ENCODE measurements around the gene ARRDC3. TPM values are rescaled to one million over a fixed set of nuclear protein-coding genes. Genes with fewer than 3 reads are reported as not detected.

ARRDC3 gene
- total RNA-seq, 1 experiment from 2014 or later: 32.0 TPM

- TF ChIP-seq CTCF (conservative IDR thresholded peaks at IDR 0.05) (no peak), EZH2 (IDR thresholded peaks at IDR 0.05; ENCODE audit: low read depth) (no peak)
- POLR2A ChIA-PET (ENCODE audit: unreplicated experiment): interaction anchor here (0.6 kb wide), 2 partner anchors 26 to 29 kb away, joined by 4 read pairs; no protein-coding TSS in a partner anchor
- H3K36me3 ChIP-seq (ENCODE audit: low read depth): peaks cover 43% of the 10 kb centered on the region
Observed at GRCh38 chr5:91367908-91368648, 15.0 kb downstream of the ARRDC3 start.

GRCh38 chr5:91367344-91367743 is 15.8 kb downstream of the ARRDC3 start:
- Histone ChIP-seq H3K4me2 (no peak overlapping the region), H3K9me3 (ENCODE audit: insufficient read depth, low read depth) (no peaks in the 10 kb centered on the region), H3K4me3 (no peak overlapping the region), H3F3A (ENCODE audit: insufficient read depth, low read depth) (peaks cover 54% of the 10 kb centered on the region), H3K27me3 (ENCODE audit: insufficient read depth, low read depth) (no peaks in the 10 kb centered on the region), H3K79me2 (ENCODE audit: low read depth) (peaks cover 12% of the 10 kb centered on the region), H2AFZ (no peak overlapping the region), H3K9me2 (ENCODE audit: insufficient read depth) (no peaks in the 10 kb centered on the region), H3K4me1 (replicated peaks; ENCODE audit: insufficient read depth) (no peaks in the 10 kb centered on the region), H4K20me1 (ENCODE audit: insufficient read depth) (0 out of 2 replicates have a peak, but pooled peaks cover 5% of the 10 kb centered on the region), H3K27ac (no peak overlapping the region), H3K36me3 (ENCODE audit: low read depth) (peaks cover 35% of the 10 kb centered on the region)
- no peak for DNase-seq
- no peak for TF ChIP-seq CTCF (conservative IDR thresholded peaks at IDR 0.05)
- TF ChIP-seq EZH2 (IDR thresholded peaks at IDR 0.05; ENCODE audit: low read depth): no peak
- no TSS peak for BruUV-seq (replicated peaks)
- ChIA-PET CTCF (no interaction called here), POLR2A (ENCODE audit: unreplicated experiment) (interaction anchor here (0.6 kb wide), 1 partner anchor 20 kb away, joined by 4 read pairs; no protein-coding TSS in a partner anchor)
- intact Hi-C loops (cut with micrococcal nuclease; ENCODE audit: unreplicated experiment): no loop called here

More at GRCh38 chr5:91367908-91368648, 15.0 kb downstream of the ARRDC3 start:
- no TSS peak for BruUV-seq (replicated peaks)
- H3K9me3 ChIP-seq (ENCODE audit: insufficient read depth, low read depth): no peaks in the 10 kb centered on the region
- CTCF ChIA-PET: no interaction called here
- no peak overlapping the region for H3K4me3 ChIP-seq
- peaks cover 16% of the 10 kb centered on the region for H3K79me2 ChIP-seq (ENCODE audit: low read depth)
- 0 out of 2 replicates have a peak, but pooled peaks cover 5% of the 10 kb centered on the region for H4K20me1 ChIP-seq (ENCODE audit: insufficient read depth)
- intact Hi-C loops (cut with micrococcal nuclease; ENCODE audit: unreplicated experiment): no loop called here
- H3K27me3 ChIP-seq (ENCODE audit: insufficient read depth, low read depth): no peaks in the 10 kb centered on the region
- H3F3A ChIP-seq (ENCODE audit: insufficient read depth, low read depth): peaks cover 61% of the 10 kb centered on the region
- H3K4me2 ChIP-seq: no peak overlapping the region
- no peak overlapping the region for H2AFZ ChIP-seq
- H3K9me2 ChIP-seq (ENCODE audit: insufficient read depth): no peaks in the 10 kb centered on the region
- H3K27ac ChIP-seq: no peak overlapping the region
- no peak for DNase-seq
- H3K4me1 ChIP-seq (replicated peaks; ENCODE audit: insufficient read depth): no peaks in the 10 kb centered on the region

- Histone ChIP-seq H3F3A (ENCODE audit: insufficient read depth, low read depth) (peaks cover 46% of the 10 kb centered on the region), H3K36me3 (ENCODE audit: low read depth) (peaks cover 28% of the 10 kb centered on the region), H3K4me3 (no peak overlapping the region), H3K9me3 (ENCODE audit: insufficient read depth, low read depth) (no peaks in the 10 kb centered on the region), H3K27me3 (ENCODE audit: insufficient read depth, low read depth) (no peaks in the 10 kb centered on the region), H3K9me2 (ENCODE audit: insufficient read depth) (no peaks in the 10 kb centered on the region), H4K20me1 (ENCODE audit: insufficient read depth) (0 out of 2 replicates have a peak, but pooled peaks cover 5% of the 10 kb centered on the region), H3K27ac (no peak overlapping the region), H3K4me2 (no peak overlapping the region), H2AFZ (no peak overlapping the region), H3K4me1 (replicated peaks; ENCODE audit: insufficient read depth) (no peaks in the 10 kb centered on the region), H3K79me2 (ENCODE audit: low read depth) (peaks cover 8% of the 10 kb centered on the region)
- ChIA-PET POLR2A (ENCODE audit: unreplicated experiment) (interaction anchor here (0.6 kb wide), 1 partner anchor 21 kb away, joined by 4 read pairs; no protein-coding TSS in a partner anchor), CTCF (interaction anchor here (0.7 kb wide), 1 partner anchor 146 kb away, joined by 7 read pairs; no protein-coding TSS in a partner anchor)
- BruUV-seq (replicated peaks): no TSS peak
- DNase-seq: no peak
- TF ChIP-seq CTCF (conservative IDR thresholded peaks at IDR 0.05): no peak
- intact Hi-C loops (cut with micrococcal nuclease; ENCODE audit: unreplicated experiment): no loop called here
Observed at GRCh38 chr5:91366551-91366950, 16.6 kb downstream of the ARRDC3 start.
